ENCODE data around the gene SP140L.

DNA sequence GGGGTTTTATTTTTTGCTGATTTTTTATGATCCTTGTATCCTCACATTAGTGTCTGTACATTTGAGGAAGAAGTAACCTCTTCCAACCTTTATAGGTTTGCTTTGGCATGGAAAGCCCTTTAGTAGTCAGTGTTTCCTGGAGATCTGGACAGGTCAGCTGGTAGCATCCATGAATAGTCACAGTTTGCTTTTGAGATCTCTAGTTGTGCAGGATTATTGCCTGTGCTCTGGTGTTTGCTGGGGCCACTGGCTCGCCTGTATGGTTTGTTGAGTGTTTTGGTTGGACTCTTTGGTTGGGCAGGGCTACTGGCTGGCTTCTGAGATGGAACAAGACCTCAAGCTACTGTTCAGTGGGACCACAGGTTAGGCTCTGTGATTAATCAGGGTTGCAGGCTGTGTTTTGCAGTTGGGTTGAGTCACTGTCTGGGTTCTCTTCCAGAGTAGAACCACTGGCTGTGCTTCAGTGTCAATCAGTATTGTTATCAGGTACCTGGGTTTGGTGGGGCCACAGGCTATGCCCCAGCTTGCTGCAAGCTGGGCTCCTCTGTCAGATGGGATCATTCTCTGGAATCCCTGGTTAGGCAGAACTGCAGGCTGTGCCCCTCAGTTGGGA lies 20.0 kb downstream of the SP140L start:
- TF ChIP-seq, protein P1, sequence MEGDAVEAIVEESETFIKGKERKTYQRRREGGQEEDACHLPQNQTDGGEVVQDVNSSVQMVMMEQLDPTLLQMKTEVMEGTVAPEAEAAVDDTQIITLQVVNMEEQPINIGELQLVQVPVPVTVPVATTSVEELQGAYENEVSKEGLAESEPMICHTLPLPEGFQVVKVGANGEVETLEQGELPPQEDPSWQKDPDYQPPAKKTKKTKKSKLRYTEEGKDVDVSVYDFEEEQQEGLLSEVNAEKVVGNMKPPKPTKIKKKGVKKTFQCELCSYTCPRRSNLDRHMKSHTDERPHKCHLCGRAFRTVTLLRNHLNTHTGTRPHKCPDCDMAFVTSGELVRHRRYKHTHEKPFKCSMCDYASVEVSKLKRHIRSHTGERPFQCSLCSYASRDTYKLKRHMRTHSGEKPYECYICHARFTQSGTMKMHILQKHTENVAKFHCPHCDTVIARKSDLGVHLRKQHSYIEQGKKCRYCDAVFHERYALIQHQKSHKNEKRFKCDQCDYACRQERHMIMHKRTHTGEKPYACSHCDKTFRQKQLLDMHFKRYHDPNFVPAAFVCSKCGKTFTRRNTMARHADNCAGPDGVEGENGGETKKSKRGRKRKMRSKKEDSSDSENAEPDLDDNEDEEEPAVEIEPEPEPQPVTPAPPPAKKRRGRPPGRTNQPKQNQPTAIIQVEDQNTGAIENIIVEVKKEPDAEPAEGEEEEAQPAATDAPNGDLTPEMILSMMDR (IDR thresholded peaks at IDR 0.05): no peak
- TF ChIP-seq EP300 (IDR thresholded peaks at IDR 0.05; ENCODE audit: borderline replicate concordance in 1 of 2, low read depth in 1 of 2, low read length in 1 of 2) (no peak), POLR2AphosphoS5 (IDR thresholded peaks at IDR 0.05; ENCODE audit: low read depth, low read length) (no peak), GABPA (IDR thresholded peaks at IDR 0.05; ENCODE audit: low read depth) (no peak), RXRA (IDR thresholded peaks at IDR 0.05; ENCODE audit: borderline replicate concordance, low read depth) (no peak), SIN3A (IDR thresholded peaks at IDR 0.05; ENCODE audit: borderline replicate concordance, low read depth, low read length) (no peak), TCF12 (IDR thresholded peaks at IDR 0.05) (no peak), EZH2phosphoT487 (IDR thresholded peaks at IDR 0.05; ENCODE audit: borderline replicate concordance, low read depth) (no peak), MEF2A (IDR thresholded peaks at IDR 0.05; ENCODE audit: borderline replicate concordance, low read depth) (no peak), NFIC (IDR thresholded peaks at IDR 0.05; ENCODE audit: borderline replicate concordance) (no peak), RFX5 (IDR thresholded peaks at IDR 0.05; ENCODE audit: low read length) (no peak)
- TF ChIP-seq, protein P2, sequence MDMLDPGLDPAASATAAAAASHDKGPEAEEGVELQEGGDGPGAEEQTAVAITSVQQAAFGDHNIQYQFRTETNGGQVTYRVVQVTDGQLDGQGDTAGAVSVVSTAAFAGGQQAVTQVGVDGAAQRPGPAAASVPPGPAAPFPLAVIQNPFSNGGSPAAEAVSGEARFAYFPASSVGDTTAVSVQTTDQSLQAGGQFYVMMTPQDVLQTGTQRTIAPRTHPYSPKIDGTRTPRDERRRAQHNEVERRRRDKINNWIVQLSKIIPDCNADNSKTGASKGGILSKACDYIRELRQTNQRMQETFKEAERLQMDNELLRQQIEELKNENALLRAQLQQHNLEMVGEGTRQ (IDR thresholded peaks at IDR 0.05; ENCODE audit: borderline replicate concordance, low read depth, low read length): no peak

All from SK-N-SH (cell line).